ENCODE data around the gene IL1RAPL2.

DNA sequence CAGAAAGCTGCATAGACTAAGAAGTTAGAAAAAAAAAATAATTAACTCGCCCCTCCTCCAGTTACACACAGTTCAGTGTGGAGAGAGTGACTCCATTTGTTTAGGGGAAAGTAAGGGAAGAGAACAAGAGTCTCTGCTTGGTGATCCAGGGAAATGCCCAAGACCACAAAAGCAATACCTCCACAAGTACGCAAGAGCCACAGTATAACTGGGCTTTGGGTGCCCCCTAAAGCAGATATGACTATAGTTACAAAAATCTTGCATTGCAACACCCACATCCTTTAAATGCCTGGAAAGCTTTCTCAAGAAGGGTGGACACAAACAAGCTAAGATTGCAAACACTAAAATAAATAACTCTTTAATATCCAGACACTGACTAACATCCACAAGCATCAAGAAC, 1092.1 kb downstream of the IL1RAPL2 start:
- no peak for TF ChIP-seq CTCF (IDR thresholded peaks at IDR 0.05)
- no peak for TF ChIP-seq EP300 (IDR thresholded peaks at IDR 0.05; ENCODE audit: low read depth)
- no peak for TF ChIP-seq POLR2AphosphoS5 (IDR thresholded peaks at IDR 0.05)

Data from transverse colon (tissue), 4 donors.